Measurements from ENCODE around the gene CCDC185.

Gene CCDC185

GRCh38 chr1:223393275-223394214 is at the start of gene CCDC185:
CCDC185 (plus strand) TSS chr1:223393415; CDS start chr1:223393476, 61 bp downstream.
- DNase-seq (ENCODE audit: low read depth): no peak

GRCh38 chr1:223343692-223344091 is 49.5 kb upstream of the CCDC185 start:
- DNase-seq (ENCODE audit: low read depth): no peak

- no peak for DNase-seq (ENCODE audit: low read depth)
Observed at GRCh38 chr1:223344491-223344890, 48.7 kb upstream of the CCDC185 start.

- DNase-seq (ENCODE audit: low read depth): no peak
Observed at GRCh38 chr1:223345720-223346119, 47.5 kb upstream of the CCDC185 start.

- no peak for DNase-seq (ENCODE audit: low read depth)
Observed at GRCh38 chr1:223346311-223346710, 46.9 kb upstream of the CCDC185 start.

GRCh38 chr1:223347583-223347982 is 45.6 kb upstream of the CCDC185 start:
- no peak for DNase-seq (ENCODE audit: low read depth)

GRCh38 chr1:223348439-223348838 is 44.8 kb upstream of the CCDC185 start:
- DNase-seq (ENCODE audit: low read depth): no peak

- DNase-seq (ENCODE audit: low read depth): no peak
Observed at GRCh38 chr1:223349241-223349640, 44.0 kb upstream of the CCDC185 start.

- DNase-seq (ENCODE audit: low read depth): no peak
Observed at GRCh38 chr1:223350361-223350908, 42.8 kb upstream of the CCDC185 start.

GRCh38 chr1:223352944-223353343 is 40.3 kb upstream of the CCDC185 start:
- DNase-seq (ENCODE audit: low read depth): no peak

- DNase-seq (ENCODE audit: low read depth): no peak
Observed at GRCh38 chr1:223353939-223354338, 39.3 kb upstream of the CCDC185 start.

- no peak for DNase-seq (ENCODE audit: low read depth)
Observed at GRCh38 chr1:223355699-223356098, 37.5 kb upstream of the CCDC185 start.

- DNase-seq (ENCODE audit: low read depth): no peak
Observed at GRCh38 chr1:223358826-223359225, 34.4 kb upstream of the CCDC185 start.

- no peak for DNase-seq (ENCODE audit: low read depth)
Observed at GRCh38 chr1:223363057-223363855, 30.0 kb upstream of the CCDC185 start.

GRCh38 chr1:223363856-223364684 is 29.1 kb upstream of the CCDC185 start, which contains the start of gene SUSD4:
SUSD4 (minus strand) TSS chr1:223364176; CDS start chr1:223363425, 751 bp downstream.
- no peak for DNase-seq (ENCODE audit: low read depth)

- no peak for DNase-seq (ENCODE audit: low read depth)
Observed at GRCh38 chr1:223364685-223365382, 28.4 kb upstream of the CCDC185 start.

- DNase-seq (ENCODE audit: low read depth): no peak
Observed at GRCh38 chr1:223374064-223374610, 19.1 kb upstream of the CCDC185 start.

- DNase-seq (ENCODE audit: low read depth): no peak
Observed at GRCh38 chr1:223378754-223379153, 14.5 kb upstream of the CCDC185 start.

- no peak for DNase-seq (ENCODE audit: low read depth)
Observed at GRCh38 chr1:223386013-223386412, 7.2 kb upstream of the CCDC185 start.

GRCh38 chr1:223390618-223391017 is 2.6 kb upstream of the CCDC185 start:
- no peak for DNase-seq (ENCODE audit: low read depth)

GRCh38 chr1:223394242-223394641 is 1.0 kb downstream of the CCDC185 start:
- no peak for DNase-seq (ENCODE audit: low read depth)

All from fibroblast of the conjunctiva (primary cell).